CD14-positive monocyte (primary cell): ENCODE results near the gene CEP72. TPM values are rescaled to one million over a fixed set of nuclear protein-coding genes. Genes with fewer than 3 reads are reported as not detected.
A peak's percentile ranks its signal among the peaks of the same experiment; 100 is the strongest.
"Not testable (repeated sequence)": the region's sequence is repeated elsewhere in the genome, so short reads cannot be mapped to it uniquely, and the experiment has no call there.

ENCODE experiments used
- DNase-seq, 3 donors: peaks; one replicate each; pipeline ENCODE4 v3.0.0-alpha.2; 2011 to 2022
- H2AFZ ChIP-seq: 2 replicates; pipeline ENCODE4 v1.6.0; 2012; ENCODE audit warnings: mild to moderate bottlenecking, low read depth, low read length, inconsistent platforms; ENCODE audit not compliant: insufficient read depth, poor library complexity, severe bottlenecking
- H3K27ac ChIP-seq, 2 donors: 1 replicate in 1 of 2; 2 replicates in 1 of 2; pipeline ENCODE4 v1.5.1; 2012 to 2013; ENCODE audit warnings: low read length in 2 of 2, control low read depth in 1 of 2, inconsistent platforms in 1 of 2, low read depth in 1 of 2, mild to moderate bottlenecking in 1 of 2
- H3K27me3 ChIP-seq, 2 donors: one replicate each; pipeline versions ENCODE4 v1.6.0 to v1.6.1; 2011 to 2013; ENCODE audit warnings: low read length in 2 of 2; ENCODE audit not compliant: control insufficient read depth in 2 of 2, insufficient read depth in 2 of 2
- H3K36me3 ChIP-seq, 2 donors: replicated peaks in 1 of 2; 1 replicate in 1 of 2; 2 replicates in 1 of 2; pipeline versions ENCODE4 v1.5.1 to v1.6.1; 2012 to 2013; ENCODE audit warnings: low read length in 2 of 2, control low read depth in 1 of 2, inconsistent platforms in 1 of 2, mild to moderate bottlenecking in 1 of 2; ENCODE audit not compliant: insufficient read depth in 2 of 2, control insufficient read depth in 1 of 2
- H3K4me1 ChIP-seq, 2 donors: 1 replicate in 1 of 2; 2 replicates in 1 of 2; pipeline versions ENCODE4 v1.5.1 to v1.6.1; 2012 to 2013; ENCODE audit warnings: low read length in 2 of 2, control low read depth in 1 of 2, inconsistent platforms in 1 of 2, mild to moderate bottlenecking in 1 of 2, moderate library complexity in 1 of 2; ENCODE audit not compliant: insufficient read depth in 2 of 2, control insufficient read depth in 1 of 2
- H3K4me2 ChIP-seq: replicated peaks from 2 replicates; pipeline ENCODE3; 2012; ENCODE audit warnings: low read length, moderate library complexity, mild to moderate bottlenecking; ENCODE audit not compliant: poor library complexity, severe bottlenecking; ENCODE audit errors: extremely low read depth
- H3K4me3 ChIP-seq, 3 experiments: fragments of 200-600 bp in 1 of 3; sonication (generic) in 1 of 3; replicated peaks in 1 of 3; 1 replicate in 2 of 3; 2 replicates in 1 of 3; pipeline ENCODE4 v1.5.1; 2011 to 2013; ENCODE audit warnings: low read length in 3 of 3, mild to moderate bottlenecking in 3 of 3, control low read depth in 2 of 3, low read depth in 2 of 3, inconsistent platforms in 1 of 3, moderate library complexity in 1 of 3
- H3K79me2 ChIP-seq: 2 replicates; pipeline ENCODE4 v1.6.0; 2012; ENCODE audit warnings: mild to moderate bottlenecking, control low read depth, inconsistent platforms, low read length, moderate library complexity; ENCODE audit not compliant: insufficient read depth
- H3K9ac ChIP-seq: 2 replicates; pipeline ENCODE4 v1.6.0; 2017; ENCODE audit warnings: low read length, mild to moderate bottlenecking; ENCODE audit not compliant: insufficient read depth, poor library complexity, severe bottlenecking
- H3K9me3 ChIP-seq, 2 donors: replicated peaks in 1 of 2; 1 replicate in 1 of 2; 2 replicates in 1 of 2; pipeline versions ENCODE4 v1.5.1 to v1.6.1; 2012 to 2013; ENCODE audit warnings: low read length in 2 of 2, control low read depth in 1 of 2; ENCODE audit not compliant: control insufficient read depth in 1 of 2, insufficient read depth in 1 of 2
- H4K20me1 ChIP-seq: 2 replicates; pipeline ENCODE4 v1.6.0; 2012; ENCODE audit warnings: mild to moderate bottlenecking, low read length, control low read depth, moderate library complexity; ENCODE audit not compliant: insufficient read depth
- H3K27ac Mint-ChIP-seq, 7 donors: one replicate each; pipeline ENCODE4 v1.8.0; 2020; ENCODE audit warnings: mild to moderate bottlenecking in 7 of 7, mixed read lengths in 7 of 7, moderate library complexity in 6 of 7, inconsistent platforms in 2 of 7
- H3K27me3 Mint-ChIP-seq, 3 donors: one replicate each; pipeline ENCODE4 v1.8.0; 2021 to 2022; ENCODE audit warnings: low read depth in 3 of 3, mild to moderate bottlenecking in 3 of 3, mixed read lengths in 3 of 3, moderate library complexity in 3 of 3, inconsistent platforms in 1 of 3
- H3K36me3 Mint-ChIP-seq, 2 donors: one replicate each; pipeline ENCODE4 v1.8.0; 2020; ENCODE audit warnings: mixed read lengths in 2 of 2, inconsistent platforms in 1 of 2, mild to moderate bottlenecking in 1 of 2
- H3K4me1 Mint-ChIP-seq: one replicate; pipeline ENCODE4 v1.8.0; 2020; ENCODE audit warnings: mild to moderate bottlenecking, mixed read lengths
- H3K4me3 Mint-ChIP-seq, 2 donors: one replicate each; pipeline ENCODE4 v1.8.0; 2020; ENCODE audit warnings: mild to moderate bottlenecking in 2 of 2, mixed read lengths in 2 of 2, moderate library complexity in 1 of 2
- H3K9me3 Mint-ChIP-seq, 7 donors: one replicate each; pipeline ENCODE4 v1.8.0; 2020 to 2022; ENCODE audit warnings: mixed read lengths in 7 of 7, mild to moderate bottlenecking in 6 of 7, moderate library complexity in 6 of 7, inconsistent platforms in 2 of 7
- CTCF ChIP-seq: fragments of 200-600 bp; IDR thresholded peaks from one replicate; pipeline ENCODE4 v1.8.0; 2022; ENCODE audit warnings: antibody characterized with exemption, mild to moderate bottlenecking
- WGBS: methylation state at CpG from one replicate; pipeline ENCODE4 v1.1.5; 2013; ENCODE audit warnings: missing lambda C conversion rate; ENCODE audit not compliant: insufficient coverage; 5-methylcytosine and 5-hydroxymethylcytosine counted together
- intact Hi-C, 2 donors: fragments of 100-400 bp; cut with micrococcal nuclease; formaldehyde crosslinking; loops; one replicate each; pipeline versions ENCODE4 v1.15.0 to v1.15.1; 2023
- polyA plus RNA-seq, 3 donors: library from polyadenylated mRNA; depleted of rRNA in 1 of 3; unstranded in 2 of 3; stranded (reverse) in 1 of 3; fragments of 300-500 nt in 2 of 3; fragments of >200 nt in 1 of 3; fragmentation: Illumina TruSeq in 2 of 3; gene quantifications; 1 replicate in 2 of 3; 2 replicates in 1 of 3; pipeline ENCODE4 v1.2.3, GENCODE V29; 2012 to 2021

CEP72 gene
- polyA plus RNA-seq, 3 donors: 0.13 to 2.1 (median 0.24) TPM

GRCh38 chr5:581266-581665 lies 30.9 kb upstream of the CEP72 start:
- WGBS: 97% methylated on average over 6 of the region's 7 CpGs
- H3K27ac Mint-ChIP-seq: no peak overlapping the region
- no peak overlapping the region for H3K4me2 ChIP-seq
- H3K9me3 ChIP-seq: peaks cover 3 to 17% of the 10 kb centered on the region in 2 donors
- no peaks in the 10 kb centered on the region for H3K36me3 ChIP-seq
- H3K4me1 ChIP-seq: no peaks in the 10 kb centered on the region
- H3K27ac ChIP-seq: no peak overlapping the region
- intact Hi-C loops: no loop called here
- no peaks in the 10 kb centered on the region for H3K36me3 Mint-ChIP-seq
- peak overlapping the region in 1 of 2 donors; percentile 15 for H3K4me3 Mint-ChIP-seq
- peaks cover 27 to 47% (median 32%) of the 10 kb centered on the region in 3 donors for H3K27me3 Mint-ChIP-seq
- DNase-seq: no peak
- TF ChIP-seq CTCF: no peak
- H3K4me1 Mint-ChIP-seq: no peaks in the 10 kb centered on the region
- H3K79me2 ChIP-seq: no peaks in the 10 kb centered on the region
- H3K4me3 ChIP-seq: no peak overlapping the region
- H3K27me3 ChIP-seq: peaks cover 0 to 12% of the 10 kb centered on the region in 2 donors
- no peaks in the 10 kb centered on the region for H4K20me1 ChIP-seq
- no peak overlapping the region for H3K9ac ChIP-seq
- peaks cover 4 to 21% (median 10%) of the 10 kb centered on the region in 7 donors for H3K9me3 Mint-ChIP-seq
- no peak overlapping the region for H2AFZ ChIP-seq

GRCh38 chr5:581941-582340 lies 30.2 kb upstream of the CEP72 start:
- peaks cover 3 to 12% of the 10 kb centered on the region in 2 donors for H3K9me3 ChIP-seq
- no peak overlapping the region for H3K4me2 ChIP-seq
- H3K4me3 Mint-ChIP-seq: no peak overlapping the region
- intact Hi-C loops: no loop called here
- no peak overlapping the region for H3K4me3 ChIP-seq
- peaks cover 23 to 50% (median 31%) of the 10 kb centered on the region in 3 donors for H3K27me3 Mint-ChIP-seq
- H3K27ac ChIP-seq: no peak overlapping the region
- no peak overlapping the region for H3K9ac ChIP-seq
- no peak for TF ChIP-seq CTCF
- no peaks in the 10 kb centered on the region for H4K20me1 ChIP-seq
- no peaks in the 10 kb centered on the region for H3K36me3 Mint-ChIP-seq
- H3K36me3 ChIP-seq: no peaks in the 10 kb centered on the region
- H3K27me3 ChIP-seq: peaks cover 0 to 12% of the 10 kb centered on the region in 2 donors
- H2AFZ ChIP-seq: no peak overlapping the region
- H3K9me3 Mint-ChIP-seq: peaks cover 2 to 15% (median 6%) of the 10 kb centered on the region in 7 donors
- H3K79me2 ChIP-seq: no peaks in the 10 kb centered on the region
- no peak overlapping the region for H3K27ac Mint-ChIP-seq
- no peak for DNase-seq
- WGBS: 89% methylated on average over 7 of the region's 9 CpGs
- no peaks in the 10 kb centered on the region for H3K4me1 ChIP-seq
- H3K4me1 Mint-ChIP-seq: no peaks in the 10 kb centered on the region

- H3K9ac ChIP-seq, H3K4me2 ChIP-seq, H2AFZ ChIP-seq, H3K27ac ChIP-seq, H3K36me3 ChIP-seq, H4K20me1 ChIP-seq, H3K27ac Mint-ChIP-seq, H3K4me1 ChIP-seq, H3K4me1 Mint-ChIP-seq, H3K36me3 Mint-ChIP-seq, intact Hi-C loops, DNase-seq, H3K4me3 Mint-ChIP-seq, H3K79me2 ChIP-seq, H3K4me3 ChIP-seq, H3K9me3 ChIP-seq: not testable (repeated sequence)
- 96% methylated on average over 3 of the region's 3 CpGs for WGBS
- H3K27me3 ChIP-seq: peaks cover 0 to 12% of the 10 kb centered on the region in 2 donors
- Mint-ChIP-seq H3K27me3 (peaks cover 23 to 50% (median 27%) of the 10 kb centered on the region in 3 donors), H3K9me3 (peaks cover 2 to 13% (median 3%) of the 10 kb centered on the region in 7 donors)
Measured at GRCh38 chr5:582445-582844, 29.7 kb upstream of the CEP72 start.
